Activated CD4-positive, alpha-beta T cell treated with anti-CD3 and anti-CD28 coated beads, Interleukin-2, amount 10 ng/mL, durations not matched to agents 24 days and 14 days (primary cell): ENCODE results near the gene CALML6. TPM values are rescaled to one million over a fixed set of nuclear protein-coding genes. Genes with fewer than 3 reads are reported as not detected.
A peak's percentile ranks its signal among the peaks of the same experiment; 100 is the strongest.

Experiments
- DNase-seq: peaks from one replicate; pipeline ENCODE4 v3.0.0; 2022
- H3K27ac Mint-ChIP-seq: one replicate; pipeline ENCODE4 v1.8.0; 2022; ENCODE audit warnings: mild to moderate bottlenecking, mixed read lengths
- H3K27me3 Mint-ChIP-seq: one replicate; pipeline ENCODE4 v1.8.0; 2022; ENCODE audit warnings: mixed read lengths
- H3K36me3 Mint-ChIP-seq: one replicate; pipeline ENCODE4 v1.8.0; 2022; ENCODE audit warnings: low read depth, mild to moderate bottlenecking, mixed read lengths
- H3K4me1 Mint-ChIP-seq: one replicate; pipeline ENCODE4 v1.8.0; 2021; ENCODE audit warnings: mixed read lengths
- H3K4me3 Mint-ChIP-seq: one replicate; pipeline ENCODE4 v1.8.0; 2022; ENCODE audit warnings: mild to moderate bottlenecking, moderate library complexity, mixed read lengths
- H3K9me3 Mint-ChIP-seq: one replicate; pipeline ENCODE4 v1.8.0; 2021; ENCODE audit warnings: mixed read lengths
- intact Hi-C: fragments of 100-400 bp; cut with micrococcal nuclease; formaldehyde crosslinking; loops from one replicate; pipeline ENCODE4 v1.15.1; 2023
- total RNA-seq: library from RNA; stranded (reverse); gene quantifications from 2 replicates; pipeline ENCODE4 v1.2.3, GENCODE V29; 2022

CALML6 gene
- total RNA-seq, 1 donor from 2014 or later: not detected

- Mint-ChIP-seq H3K36me3 (peaks cover 7% of the 10 kb centered on the region), H3K27me3 (peaks cover 6% of the 10 kb centered on the region), H3K4me1 (peaks cover 22% of the 10 kb centered on the region), H3K9me3 (no peaks in the 10 kb centered on the region), H3K27ac (no peak overlapping the region), H3K4me3 (no peak overlapping the region)
- no peak for DNase-seq
- intact Hi-C loops: no loop called here
Observed at GRCh38 chr1:1895456-1896336, 19.4 kb upstream of the CALML6 start.

- H3K36me3 Mint-ChIP-seq: peaks cover under 1% of the 10 kb centered on the region
- peaks cover 13% of the 10 kb centered on the region for H3K4me1 Mint-ChIP-seq
- H3K9me3 Mint-ChIP-seq: no peaks in the 10 kb centered on the region
- H3K4me3 Mint-ChIP-seq: no peak overlapping the region
- intact Hi-C loops: no loop called here
- peaks cover 8% of the 10 kb centered on the region for H3K27me3 Mint-ChIP-seq
- no peak overlapping the region for H3K27ac Mint-ChIP-seq
- no peak for DNase-seq
Observed at GRCh38 chr1:1898246-1898933, 16.7 kb upstream of the CALML6 start.

- H3K27me3 Mint-ChIP-seq: peaks cover 8% of the 10 kb centered on the region
- H3K4me1 Mint-ChIP-seq: peaks cover 12% of the 10 kb centered on the region
- DNase-seq: peak; percentile 76
- H3K4me3 Mint-ChIP-seq: no peak overlapping the region
- H3K27ac Mint-ChIP-seq: no peak overlapping the region
- H3K36me3 Mint-ChIP-seq: no peaks in the 10 kb centered on the region
- H3K9me3 Mint-ChIP-seq: no peaks in the 10 kb centered on the region
- intact Hi-C loops: no loop called here
Observed at GRCh38 chr1:1899266-1899966, 15.6 kb upstream of the CALML6 start.

- peaks cover 8% of the 10 kb centered on the region for H3K4me1 Mint-ChIP-seq
- H3K36me3 Mint-ChIP-seq: no peaks in the 10 kb centered on the region
- no peak overlapping the region for H3K27ac Mint-ChIP-seq
- no peaks in the 10 kb centered on the region for H3K9me3 Mint-ChIP-seq
- H3K4me3 Mint-ChIP-seq: no peak overlapping the region
- peaks cover 8% of the 10 kb centered on the region for H3K27me3 Mint-ChIP-seq
- intact Hi-C loops: no loop called here
- DNase-seq: no peak
Observed at GRCh38 chr1:1899967-1900327, 15.1 kb upstream of the CALML6 start.

GRCh38 chr1:1900883-1901640, 14.0 kb upstream of the CALML6 start:
- Mint-ChIP-seq H3K4me1 (peaks cover 6% of the 10 kb centered on the region), H3K9me3 (no peaks in the 10 kb centered on the region), H3K27ac (no peak overlapping the region), H3K36me3 (no peaks in the 10 kb centered on the region), H3K4me3 (no peak overlapping the region), H3K27me3 (peaks cover 4% of the 10 kb centered on the region)
- DNase-seq: no peak
- intact Hi-C loops: no loop called here

- H3K9me3 Mint-ChIP-seq: no peaks in the 10 kb centered on the region
- H3K4me3 Mint-ChIP-seq: no peak overlapping the region
- DNase-seq: no peak
- no peaks in the 10 kb centered on the region for H3K36me3 Mint-ChIP-seq
- H3K27ac Mint-ChIP-seq: no peak overlapping the region
- H3K4me1 Mint-ChIP-seq: peaks cover 9% of the 10 kb centered on the region
- intact Hi-C loops: no loop called here
- peaks cover 2% of the 10 kb centered on the region for H3K27me3 Mint-ChIP-seq
Observed at GRCh38 chr1:1901641-1902294, 13.3 kb upstream of the CALML6 start.

- Mint-ChIP-seq H3K4me3 (no peak overlapping the region), H3K36me3 (no peaks in the 10 kb centered on the region), H3K4me1 (peaks cover 13% of the 10 kb centered on the region), H3K9me3 (no peaks in the 10 kb centered on the region), H3K27me3 (peaks cover 2% of the 10 kb centered on the region), H3K27ac (no peak overlapping the region)
- intact Hi-C loops: no loop called here
- no peak for DNase-seq
Observed at GRCh38 chr1:1903224-1903623, 11.8 kb upstream of the CALML6 start.

GRCh38 chr1:1906185-1907097, 8.6 kb upstream of the CALML6 start:
- peak overlapping the region; percentile 32 for H3K4me3 Mint-ChIP-seq
- peak overlapping the region; percentile 15 for H3K27ac Mint-ChIP-seq
- peak; percentile 92 for DNase-seq
- peaks cover 1% of the 10 kb centered on the region for H3K27me3 Mint-ChIP-seq
- H3K36me3 Mint-ChIP-seq: no peaks in the 10 kb centered on the region
- H3K9me3 Mint-ChIP-seq: no peaks in the 10 kb centered on the region
- H3K4me1 Mint-ChIP-seq: peaks cover 12% of the 10 kb centered on the region
- intact Hi-C loops: no loop called here

- peaks cover 12% of the 10 kb centered on the region for H3K4me1 Mint-ChIP-seq
- no peaks in the 10 kb centered on the region for H3K36me3 Mint-ChIP-seq
- H3K4me3 Mint-ChIP-seq: no peak overlapping the region
- H3K27me3 Mint-ChIP-seq: peaks cover 4% of the 10 kb centered on the region
- no peak for DNase-seq
- H3K9me3 Mint-ChIP-seq: no peaks in the 10 kb centered on the region
- H3K27ac Mint-ChIP-seq: no peak overlapping the region
- intact Hi-C loops: no loop called here
Observed at GRCh38 chr1:1907098-1907736, 7.8 kb upstream of the CALML6 start.

- Mint-ChIP-seq H3K4me1 (peaks cover 12% of the 10 kb centered on the region), H3K36me3 (no peaks in the 10 kb centered on the region), H3K4me3 (peak overlapping the region; percentile 73), H3K27ac (peak overlapping the region; percentile 74), H3K9me3 (no peaks in the 10 kb centered on the region), H3K27me3 (peaks cover 4% of the 10 kb centered on the region)
- DNase-seq: no peak
- intact Hi-C loops: loop anchor here (2.0 kb wide), 2 partner anchors 18 to 130 kb away; partner anchors contain the start of genes GNB1 and NADK
Observed at GRCh38 chr1:1908506-1908791, 6.6 kb upstream of the CALML6 start.

- intact Hi-C loops: no loop called here
- H3K4me3 Mint-ChIP-seq: peak overlapping the region; percentile 85
Observed at GRCh38 chr1:1910033-1910465, 5.0 kb upstream of the CALML6 start.

GRCh38 chr1:1910651-1911331, 4.3 kb upstream of the CALML6 start:
- Mint-ChIP-seq H3K9me3 (no peaks in the 10 kb centered on the region), H3K36me3 (no peaks in the 10 kb centered on the region), H3K27ac (no peak overlapping the region), H3K4me3 (peak overlapping the region; percentile 85), H3K27me3 (peaks cover 4% of the 10 kb centered on the region), H3K4me1 (peaks cover 12% of the 10 kb centered on the region)
- intact Hi-C loops: no loop called here
- no peak for DNase-seq

More at GRCh38 chr1:1910033-1910465, 5.0 kb upstream of the CALML6 start:
- peaks cover 12% of the 10 kb centered on the region for H3K4me1 Mint-ChIP-seq
- no peaks in the 10 kb centered on the region for H3K36me3 Mint-ChIP-seq
- no peaks in the 10 kb centered on the region for H3K9me3 Mint-ChIP-seq
- H3K27ac Mint-ChIP-seq: peak overlapping the region; percentile 88
- H3K27me3 Mint-ChIP-seq: peaks cover 4% of the 10 kb centered on the region
- no peak for DNase-seq
